Lung (tissue), 12 donors: Measurements from ENCODE around the gene SRCIN1. TPM values are rescaled to one million over a fixed set of nuclear protein-coding genes. Genes with fewer than 3 reads are reported as not detected.

Source experiments
- ATAC-seq: fragments of 200-7000 bp; cut with Tn5 transposase; one replicate; pipeline ENCODE4 v1.9.1; 2020; ENCODE audit warnings: moderate number of reproducible peaks; ENCODE audit not compliant: insufficient read depth, low FRiP score
- DNase-seq, 3 donors: peaks; one replicate each; pipeline ENCODE4 v3.0.0-alpha.2; 2013 to 2017
- H3K27ac ChIP-seq, 2 donors: one replicate each; pipeline ENCODE4 v1.5.1; 2013; ENCODE audit warnings: mild to moderate bottlenecking in 2 of 2, moderate library complexity in 2 of 2, control low read depth in 1 of 2, inconsistent platforms in 1 of 2, low read depth in 1 of 2, low read length in 1 of 2
- H3K27me3 ChIP-seq, 3 donors: one replicate each; pipeline ENCODE4 v1.5.1; 2013; ENCODE audit warnings: low read length in 2 of 3; ENCODE audit not compliant: control insufficient read depth in 3 of 3, insufficient read depth in 3 of 3
- H3K36me3 ChIP-seq, 4 donors: one replicate each; pipeline ENCODE4 v1.5.1; 2013; ENCODE audit warnings: low read length in 4 of 4, mild to moderate bottlenecking in 1 of 4, moderate library complexity in 1 of 4; ENCODE audit not compliant: control insufficient read depth in 4 of 4, insufficient read depth in 4 of 4
- H3K4me1 ChIP-seq, 5 donors: one replicate each; pipeline ENCODE4 v1.5.1; 2013; ENCODE audit warnings: low read length in 5 of 5, mild to moderate bottlenecking in 2 of 5, moderate library complexity in 1 of 5; ENCODE audit not compliant: control insufficient read depth in 5 of 5, insufficient read depth in 5 of 5
- H3K4me3 ChIP-seq: one replicate; pipeline ENCODE4 v1.5.1; 2013; ENCODE audit warnings: mild to moderate bottlenecking, control low read depth, moderate library complexity
- H3K9ac ChIP-seq, 2 donors: one replicate each; pipeline ENCODE4 v1.5.1; 2013; ENCODE audit warnings: low read length in 2 of 2, control low read depth in 1 of 2; ENCODE audit not compliant: insufficient read depth in 1 of 2
- H3K9me3 ChIP-seq, 4 donors: one replicate each; pipeline ENCODE4 v1.5.1; 2013; ENCODE audit warnings: low read length in 3 of 4, mild to moderate bottlenecking in 1 of 4, moderate library complexity in 1 of 4; ENCODE audit not compliant: control insufficient read depth in 4 of 4, insufficient read depth in 3 of 4
- CTCF ChIP-seq: IDR thresholded peaks from 2 replicates; pipeline ENCODE4 v1.5.1; 2012; ENCODE audit warnings: mild to moderate bottlenecking; ENCODE audit errors: control extremely low read depth, extremely low read depth
- WGBS, 2 donors: extraction: QIAGEN DNeasy Blood & Tissue Kit; methylation state at CpG; one replicate each; pipeline ENCODE4 v1.1.7; 2013; 5-methylcytosine and 5-hydroxymethylcytosine counted together
- polyA plus RNA-seq, 2 donors: library from polyadenylated mRNA; stranded (reverse); fragments of 200-250 nt; gene quantifications; one replicate each; pipeline ENCODE4 v1.2.1, GENCODE V29; 2013
- total RNA-seq, 2 donors: library from RNA; depleted of rRNA in 1 of 2; stranded (reverse); fragments of >200 nt in 1 of 2; gene quantifications; one replicate each; pipeline ENCODE4 v1.2.1, GENCODE V29; 2014 to 2021
- donor health status: control.
- donor health status: control.
- donor health status: Bipolar disorder and iron deficiency.
- donor health status: healthy.
- donor health status: DM: yes; HTN: yes; CAD: no.

SRCIN1 gene
- total and polyA plus RNA-seq, 4 donors, result 1.5 to 15.0 (median 2.5) TPM

- H3K9ac ChIP-seq, result no peak overlapping the region
- WGBS, 2 donors, result 81 to 83% methylated on average over 9 of the region's 9 CpGs
- peaks cover 0 to 57% (median 54%) of the 10 kb centered on the region in 3 donors for H3K27me3 ChIP-seq
- H3K27ac ChIP-seq, result no peak overlapping the region
- ATAC-seq (no peak), DNase-seq (no peak)
- no peak for TF ChIP-seq CTCF
- no peaks in the 10 kb centered on the region for H3K36me3 ChIP-seq
- H3K4me3 ChIP-seq, result no peak overlapping the region
- peaks cover 0 to 4% (median 0%) of the 10 kb centered on the region in 5 donors for H3K4me1 ChIP-seq
- H3K9me3 ChIP-seq, result peaks cover 0 to 2% (median 0%) of the 10 kb centered on the region in 4 donors
Observed at GRCh38 chr17:38568845-38569510, 36.8 kb downstream of the SRCIN1 start.

GRCh38 chr17:38568274-38568673 lies 37.5 kb downstream of the SRCIN1 start:
- ATAC-seq, result no peak
- WGBS, 2 donors, result 71 to 77% methylated on average over 6 of the region's 6 CpGs
- Histone ChIP-seq H3K4me1 (peaks cover 0 to 4% (median 0%) of the 10 kb centered on the region in 5 donors), H3K9me3 (peaks cover 0 to 2% (median 0%) of the 10 kb centered on the region in 4 donors), H3K4me3 (no peak overlapping the region), H3K36me3 (no peaks in the 10 kb centered on the region), H3K27ac (no peak overlapping the region), H3K27me3 (peaks cover 0 to 58% (median 54%) of the 10 kb centered on the region in 3 donors), H3K9ac (no peak overlapping the region)
- no peak for TF ChIP-seq CTCF
- no peak for DNase-seq

- Histone ChIP-seq H3K4me1 (peaks cover 0 to 6% (median 0%) of the 10 kb centered on the region in 5 donors), H3K4me3 (no peak overlapping the region), H3K9ac (no peak overlapping the region), H3K27ac (no peak overlapping the region), H3K27me3 (peaks cover 0 to 62% (median 57%) of the 10 kb centered on the region in 3 donors), H3K36me3 (no peaks in the 10 kb centered on the region), H3K9me3 (peaks cover 0 to 4% (median 0%) of the 10 kb centered on the region in 4 donors)
- WGBS, 2 donors, result 90 to 95% methylated on average over 2 of the region's 2 CpGs
- no peak for DNase-seq
- no peak for TF ChIP-seq CTCF
- no peak for ATAC-seq
Observed at GRCh38 chr17:38567350-38567749, 38.4 kb downstream of the SRCIN1 start.
